ES-I3 (cell line): ENCODE measurements around the gene PSME3IP1.
"Not testable (repeated sequence)": the region's sequence is repeated elsewhere in the genome, so short reads cannot be mapped to it uniquely, and the experiment has no call there.

Experiments
- H3K36me3 ChIP-seq: 2 replicates; pipeline ENCODE4 v1.6.1; 2013; ENCODE audit warnings: mild to moderate bottlenecking, low read length, control low read depth, moderate library complexity; ENCODE audit not compliant: insufficient read depth
- H3K4me1 ChIP-seq: 2 replicates; pipeline ENCODE4 v1.6.1; 2013; ENCODE audit warnings: mild to moderate bottlenecking, control low read depth, low read length; ENCODE audit not compliant: insufficient read depth
- H3K9ac ChIP-seq: 2 replicates; pipeline ENCODE4 v1.6.1; 2013; ENCODE audit warnings: low read depth, mild to moderate bottlenecking, low read length, moderate library complexity
- H3K9me3 ChIP-seq: 2 replicates; pipeline ENCODE4 v1.6.1; 2013; ENCODE audit warnings: mild to moderate bottlenecking, low read length, moderate library complexity; ENCODE audit not compliant: control insufficient read depth, insufficient read depth

Gene PSME3IP1

DNA sequence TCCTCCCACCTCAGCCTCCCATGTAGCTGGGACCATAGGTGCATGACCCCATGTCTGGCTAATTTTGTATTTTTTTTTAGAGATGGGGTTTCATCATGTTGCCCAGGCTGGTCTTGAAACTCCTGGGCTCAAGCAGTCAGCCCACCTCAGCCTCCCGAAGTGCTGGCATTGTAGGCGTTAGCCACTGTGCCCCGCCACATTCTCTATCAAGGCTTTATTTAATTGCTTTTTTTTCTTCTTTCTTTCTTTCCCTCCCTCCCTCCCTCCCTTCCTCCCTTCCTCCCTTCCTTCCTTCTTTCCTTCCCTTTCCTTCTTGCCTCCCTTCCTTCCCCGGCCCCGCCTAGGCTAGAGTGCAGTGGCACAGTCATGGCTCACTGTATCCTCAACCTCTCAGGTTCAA, 23.9 kb upstream of the PSME3IP1 start:
- no peaks in the 10 kb centered on the region for H3K9me3 ChIP-seq
- no peaks in the 10 kb centered on the region for H3K4me1 ChIP-seq
- no peak overlapping the region for H3K9ac ChIP-seq
- H3K36me3 ChIP-seq, result peaks cover 18% of the 10 kb centered on the region

DNA sequence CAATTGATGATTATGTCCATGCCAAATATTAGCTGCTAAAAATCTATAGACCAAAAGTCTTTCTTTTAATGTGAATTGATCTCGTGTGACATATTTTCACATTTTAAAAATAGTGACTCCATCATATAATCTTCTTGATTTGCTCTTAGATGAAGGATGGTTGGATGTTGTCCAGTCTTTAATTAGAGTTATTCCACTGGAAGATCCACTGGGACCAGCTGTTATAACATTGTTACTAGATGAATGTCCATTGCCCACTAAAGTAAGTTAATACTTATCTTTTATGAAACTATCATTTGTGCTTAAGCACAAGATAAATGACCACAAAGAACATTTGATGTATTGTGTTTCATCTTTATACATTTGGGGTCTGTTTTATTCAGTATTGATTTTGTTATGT, 23.1 kb upstream of the PSME3IP1 start:
- Histone ChIP-seq H3K9me3 (no peaks in the 10 kb centered on the region), H3K9ac (no peak overlapping the region), H3K36me3 (peaks cover 18% of the 10 kb centered on the region), H3K4me1 (no peaks in the 10 kb centered on the region)

DNA sequence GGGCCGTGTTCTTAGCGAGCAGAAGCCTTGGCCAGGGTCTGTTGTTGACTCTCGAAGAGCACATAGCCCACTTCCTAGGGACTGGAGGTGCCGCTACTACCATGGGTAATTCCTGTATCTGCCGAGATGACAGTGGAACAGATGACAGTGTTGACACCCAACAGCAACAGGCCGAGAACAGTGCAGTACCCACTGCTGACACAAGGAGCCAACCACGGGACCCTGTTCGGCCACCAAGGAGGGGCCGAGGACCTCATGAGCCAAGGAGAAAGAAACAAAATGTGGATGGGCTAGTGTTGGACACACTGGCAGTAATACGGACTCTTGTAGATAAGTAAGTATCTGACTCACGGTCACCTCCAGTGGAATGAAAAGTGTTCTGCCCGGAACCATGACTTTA, 18.8 kb upstream of the PSME3IP1 start:
- no peak overlapping the region for H3K9ac ChIP-seq
- H3K4me1 ChIP-seq, result no peaks in the 10 kb centered on the region
- H3K36me3 ChIP-seq, result peaks cover 16% of the 10 kb centered on the region
- H3K9me3 ChIP-seq, result no peaks in the 10 kb centered on the region

DNA sequence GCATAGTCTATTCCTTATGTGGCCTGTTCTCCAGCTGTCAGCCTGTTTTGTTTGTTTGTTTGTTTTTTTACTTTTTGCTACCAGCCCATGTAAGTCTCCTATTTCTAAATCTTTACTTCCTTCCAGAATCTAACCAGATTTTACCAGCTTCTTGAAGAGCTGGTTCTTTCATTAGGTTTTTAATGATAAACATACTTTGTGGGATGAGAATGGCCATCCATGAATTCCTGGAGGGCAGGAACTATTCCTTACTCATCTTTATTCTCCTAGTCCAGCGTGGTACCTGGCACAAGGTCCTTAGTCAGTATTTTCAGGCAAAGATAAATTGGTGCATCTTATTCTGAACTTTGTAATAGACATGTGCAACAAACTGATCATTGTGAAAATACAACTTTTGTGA, 17.6 kb upstream of the PSME3IP1 start:
- H3K4me1 ChIP-seq, result no peaks in the 10 kb centered on the region
- peaks cover 16% of the 10 kb centered on the region for H3K36me3 ChIP-seq
- no peaks in the 10 kb centered on the region for H3K9me3 ChIP-seq
- H3K9ac ChIP-seq, result no peak overlapping the region

DNA sequence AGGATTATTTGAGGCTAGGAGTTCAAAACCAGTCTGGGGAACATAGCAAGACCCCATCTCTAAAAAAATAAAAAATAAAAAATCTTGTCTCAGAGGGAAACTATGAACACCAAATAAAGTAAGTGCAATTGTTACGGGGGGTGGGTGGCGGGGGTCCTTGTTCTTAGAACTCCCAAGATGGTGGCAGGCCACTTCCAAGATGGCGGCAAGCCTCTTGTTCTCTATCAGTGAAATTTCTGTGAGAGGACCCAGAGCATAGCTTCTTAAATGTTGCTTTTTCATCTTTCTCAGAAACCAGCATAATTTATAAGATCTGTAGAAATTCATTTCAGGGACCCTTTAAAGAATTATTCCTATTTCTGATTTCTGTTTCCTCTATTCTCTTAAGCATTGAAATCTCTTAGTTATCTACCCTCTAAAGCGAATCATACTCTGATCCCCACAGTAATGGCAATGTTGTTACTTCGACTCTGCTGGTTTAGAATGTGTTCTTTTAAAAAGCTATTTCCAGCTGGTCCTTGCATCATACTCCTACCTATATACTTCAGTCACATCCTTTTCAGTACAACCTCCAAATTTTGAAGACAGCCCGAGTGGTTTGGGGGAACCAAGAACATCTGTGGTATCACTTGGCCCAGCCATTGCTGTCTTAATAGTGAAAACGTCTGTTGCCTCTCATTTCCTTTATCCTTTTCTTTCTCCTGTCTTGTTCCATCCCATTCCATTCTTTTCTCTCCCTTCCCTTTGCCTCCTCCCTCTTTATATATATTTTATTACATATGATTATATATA, 16.5 kb upstream of the PSME3IP1 start:
- Histone ChIP-seq H3K9me3 (no peaks in the 10 kb centered on the region), H3K4me1 (no peaks in the 10 kb centered on the region), H3K36me3 (peaks cover 10% of the 10 kb centered on the region), H3K9ac (no peak overlapping the region)

DNA sequence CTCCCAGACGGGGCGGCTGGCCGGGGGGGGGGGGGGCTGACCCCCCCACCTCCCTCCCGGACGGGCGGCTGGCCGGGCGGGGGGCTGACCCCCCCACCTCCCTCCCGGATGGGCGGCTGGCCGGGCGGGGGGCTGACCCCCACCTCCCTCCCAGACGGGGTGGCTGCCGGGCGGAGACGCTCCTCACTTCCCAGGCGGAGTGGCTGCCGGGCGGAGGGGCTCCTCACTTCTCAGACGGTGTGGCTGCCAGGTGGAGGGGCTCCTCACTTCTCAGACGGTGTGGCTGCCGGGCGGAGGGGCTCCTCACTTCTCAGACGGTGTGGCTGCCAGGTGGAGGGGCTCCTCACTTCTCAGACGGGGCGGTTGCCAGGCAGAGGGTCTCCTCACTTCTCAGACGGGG, 15.1 kb upstream of the PSME3IP1 start:
- H3K36me3 ChIP-seq, H3K9ac ChIP-seq, H3K9me3 ChIP-seq, H3K4me1 ChIP-seq: not testable (repeated sequence)

DNA sequence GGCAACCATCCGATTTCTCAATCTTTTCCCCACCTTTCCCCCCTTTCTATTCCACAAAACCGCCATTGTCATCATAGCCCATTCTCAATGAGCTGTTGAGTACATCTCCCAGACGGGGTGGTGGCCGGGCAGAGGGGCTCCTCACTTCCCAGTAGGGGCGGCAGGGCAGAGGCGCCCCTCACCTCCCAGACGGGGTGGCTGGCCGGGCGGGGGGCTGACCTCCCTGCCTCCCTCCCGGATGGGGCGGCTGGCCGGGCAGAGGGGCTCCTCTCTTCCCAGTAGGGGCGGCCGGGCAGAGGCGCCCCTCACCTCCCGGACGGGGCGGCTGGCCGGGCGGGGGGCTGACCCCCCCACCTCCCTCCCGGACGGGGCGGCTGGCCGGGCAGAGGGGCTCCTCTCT, 14.5 kb upstream of the PSME3IP1 start:
- H3K36me3 ChIP-seq, H3K4me1 ChIP-seq, H3K9me3 ChIP-seq, H3K9ac ChIP-seq: not testable (repeated sequence)

DNA sequence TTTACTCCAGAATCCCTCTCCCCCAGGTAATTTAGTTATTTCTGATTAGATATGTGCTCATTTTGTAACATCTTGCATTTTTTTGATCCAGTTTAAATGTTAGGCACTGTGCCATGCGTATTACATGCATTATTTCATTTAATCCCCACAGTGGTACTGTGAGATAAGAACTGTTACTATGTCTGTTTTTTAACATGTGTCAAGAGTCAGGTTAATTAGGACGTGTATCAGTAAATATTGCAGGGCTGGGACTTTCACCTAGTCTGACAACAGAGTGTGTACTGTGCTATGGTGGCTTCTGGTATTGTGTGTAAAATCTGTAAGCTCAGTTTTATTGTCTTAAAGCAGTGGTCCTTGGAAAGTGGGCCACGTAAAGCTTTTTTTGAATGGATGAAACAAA, 10.9 kb upstream of the PSME3IP1 start:
- Histone ChIP-seq H3K36me3 (no peaks in the 10 kb centered on the region), H3K9ac (no peak overlapping the region), H3K4me1 (peaks cover 4% of the 10 kb centered on the region; the same call in 1 of the 2 replicates), H3K9me3 (no peaks in the 10 kb centered on the region)

DNA sequence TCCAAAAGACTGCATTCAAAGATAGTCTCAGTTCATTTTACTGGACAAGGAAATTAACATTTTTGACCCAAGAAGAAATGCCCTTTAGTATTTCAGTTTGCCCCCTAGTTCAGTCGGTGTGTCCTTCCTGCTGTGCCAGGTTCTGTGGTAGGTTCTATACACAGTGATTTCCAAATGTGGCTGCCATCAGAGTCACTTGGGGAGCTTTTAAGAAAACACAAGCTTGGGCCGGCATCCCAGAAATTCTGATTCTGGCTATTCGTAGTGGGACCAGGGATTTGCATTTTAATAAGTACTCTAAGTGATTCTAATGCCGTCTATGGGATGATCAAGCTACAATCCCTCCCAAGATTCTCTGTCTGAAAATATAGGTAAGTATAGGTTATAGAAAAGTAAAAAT, 10.4 kb upstream of the PSME3IP1 start:
- peaks cover 4% of the 10 kb centered on the region; the same call in 1 of the 2 replicates for H3K4me1 ChIP-seq

DNA sequence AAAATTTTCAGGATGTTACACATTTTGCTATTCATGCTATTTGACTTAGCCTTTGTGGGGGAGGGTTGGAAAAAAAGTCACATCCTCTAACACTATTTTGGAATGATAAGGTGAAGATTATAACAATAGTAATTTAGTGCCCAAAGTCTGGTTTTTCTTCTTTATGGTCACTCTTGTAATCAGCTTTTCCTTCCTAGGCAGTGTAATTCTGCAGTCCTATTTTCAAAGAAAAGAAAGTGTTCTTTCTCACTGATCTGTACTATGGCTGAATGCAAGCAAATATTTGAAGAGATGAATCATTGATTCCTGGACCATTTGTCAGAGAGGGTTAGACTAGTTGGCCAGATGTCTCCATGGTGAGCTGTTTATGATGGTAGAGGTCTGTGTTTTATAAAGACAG, 8.7 kb upstream of the PSME3IP1 start:
- Histone ChIP-seq H3K4me1 (peaks cover 4% of the 10 kb centered on the region; the same call in 1 of the 2 replicates), H3K9me3 (no peaks in the 10 kb centered on the region), H3K9ac (no peak overlapping the region), H3K36me3 (no peaks in the 10 kb centered on the region)

More for the DNA sequence above, 10.4 kb upstream of the PSME3IP1 start:
- no peaks in the 10 kb centered on the region for H3K9me3 ChIP-seq
- no peak overlapping the region for H3K9ac ChIP-seq
- no peaks in the 10 kb centered on the region for H3K36me3 ChIP-seq

DNA sequence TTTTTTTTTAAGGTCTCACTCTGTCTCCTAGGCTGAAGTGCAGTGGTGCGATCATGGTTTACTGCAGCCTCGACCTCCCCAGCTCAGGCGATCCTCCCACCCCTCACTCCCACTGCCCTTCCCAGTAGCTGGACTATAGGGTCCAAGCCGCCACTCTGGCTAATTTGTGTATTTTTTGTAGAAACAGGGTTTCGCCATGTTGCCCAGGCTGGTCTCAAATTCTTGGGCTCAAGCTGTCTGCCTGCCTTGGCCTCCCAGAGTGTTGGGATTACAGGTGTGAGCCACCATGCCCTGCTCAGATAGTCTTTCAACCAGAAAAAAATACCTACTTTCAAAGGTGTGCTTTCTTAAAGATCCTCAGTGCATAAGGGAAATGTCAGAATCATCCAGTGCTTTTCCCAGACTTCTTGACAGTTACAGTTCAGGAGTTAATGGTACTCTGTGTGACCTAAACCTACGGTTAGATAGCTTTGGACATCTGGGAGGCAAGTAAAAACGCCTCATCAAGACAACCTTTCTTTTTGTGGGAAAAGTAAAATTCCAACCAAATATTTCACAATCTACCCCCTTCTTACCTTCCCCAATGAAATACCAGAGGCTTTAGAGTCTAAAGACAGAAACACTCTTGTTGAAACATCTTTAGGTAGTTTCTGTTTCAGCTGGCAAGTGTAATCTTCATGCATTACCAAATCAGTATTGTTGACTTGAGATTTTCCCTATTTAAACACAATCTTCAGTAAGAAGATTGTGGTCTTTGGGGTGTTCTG, 7.1 kb upstream of the PSME3IP1 start:
- Histone ChIP-seq H3K9ac (no peak overlapping the region), H3K36me3 (no peaks in the 10 kb centered on the region), H3K4me1 (peaks cover 4% of the 10 kb centered on the region; the same call in 1 of the 2 replicates), H3K9me3 (no peaks in the 10 kb centered on the region)

DNA sequence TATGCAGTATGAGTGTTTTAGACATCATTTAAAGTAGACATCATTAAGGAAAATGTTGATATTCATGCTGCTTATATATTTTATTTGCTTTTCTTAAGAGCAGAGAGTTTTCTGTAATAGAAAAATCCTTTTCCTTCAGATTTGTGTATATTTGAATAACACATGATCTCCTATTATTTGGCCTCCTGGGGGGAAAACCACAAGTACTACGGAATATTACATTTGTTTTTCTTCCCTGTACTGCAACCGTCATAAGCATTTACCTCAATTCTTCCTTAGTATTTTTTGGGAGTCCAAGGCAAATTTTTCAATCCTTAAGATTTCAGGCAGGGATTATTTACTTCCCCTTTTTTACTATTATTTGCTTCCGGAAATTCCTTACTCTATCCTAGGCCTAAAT, 6.3 kb upstream of the PSME3IP1 start:
- peaks cover 4% of the 10 kb centered on the region; the same call in 1 of the 2 replicates for H3K4me1 ChIP-seq
- H3K9me3 ChIP-seq, result no peaks in the 10 kb centered on the region
- H3K36me3 ChIP-seq, result no peaks in the 10 kb centered on the region
- H3K9ac ChIP-seq, result no peak overlapping the region

DNA sequence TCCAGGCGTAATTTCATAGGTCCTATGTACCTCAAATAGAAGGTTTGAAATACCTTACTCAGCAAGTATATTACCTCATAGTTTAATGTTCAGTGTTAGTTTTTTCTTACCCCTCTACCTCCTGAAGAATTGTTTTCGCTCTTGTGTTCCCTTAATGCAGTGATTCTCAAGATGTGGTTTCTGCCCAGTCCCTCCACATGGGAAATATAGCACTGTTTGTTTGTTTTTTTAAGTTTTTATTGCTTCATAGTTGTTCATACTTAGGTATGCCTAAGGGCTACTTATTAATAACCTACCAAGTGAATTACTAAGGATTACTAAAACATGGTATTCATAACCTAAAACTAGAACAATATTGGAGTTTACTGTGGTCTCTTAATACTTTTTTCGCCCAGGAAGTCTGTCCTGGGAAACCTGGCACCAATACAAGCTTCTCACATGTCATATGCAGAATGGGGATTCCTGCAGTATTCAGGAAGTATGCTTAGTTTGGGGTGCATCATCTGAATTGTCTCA, 5.3 kb upstream of the PSME3IP1 start:
- Histone ChIP-seq H3K9me3 (no peaks in the 10 kb centered on the region), H3K4me1 (peaks cover 1% of the 10 kb centered on the region; the same call in 1 of the 2 replicates), H3K9ac (no peak overlapping the region), H3K36me3 (no peaks in the 10 kb centered on the region)

DNA sequence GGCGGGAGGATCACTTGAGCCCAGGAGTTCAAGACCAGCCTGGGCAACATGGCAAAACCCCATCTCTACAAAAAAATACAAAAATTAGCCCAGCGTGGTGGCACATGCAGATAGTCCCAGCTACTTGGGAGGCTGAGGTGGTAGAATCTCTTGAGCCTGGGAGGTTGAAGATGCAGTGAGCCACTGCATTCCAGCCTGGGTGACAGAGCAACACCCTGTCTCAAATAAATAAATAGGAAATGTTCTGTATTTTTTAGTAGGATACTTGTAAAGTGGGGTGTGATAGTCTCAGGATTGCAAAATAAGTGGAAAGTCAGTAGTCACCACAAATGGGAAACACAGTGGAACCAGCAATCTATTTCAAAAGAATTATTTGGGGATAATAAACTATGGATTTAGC, 4.3 kb upstream of the PSME3IP1 start:
- Histone ChIP-seq H3K9me3 (no peaks in the 10 kb centered on the region), H3K4me1 (no peaks in the 10 kb centered on the region), H3K9ac (no peak overlapping the region), H3K36me3 (no peaks in the 10 kb centered on the region)

DNA sequence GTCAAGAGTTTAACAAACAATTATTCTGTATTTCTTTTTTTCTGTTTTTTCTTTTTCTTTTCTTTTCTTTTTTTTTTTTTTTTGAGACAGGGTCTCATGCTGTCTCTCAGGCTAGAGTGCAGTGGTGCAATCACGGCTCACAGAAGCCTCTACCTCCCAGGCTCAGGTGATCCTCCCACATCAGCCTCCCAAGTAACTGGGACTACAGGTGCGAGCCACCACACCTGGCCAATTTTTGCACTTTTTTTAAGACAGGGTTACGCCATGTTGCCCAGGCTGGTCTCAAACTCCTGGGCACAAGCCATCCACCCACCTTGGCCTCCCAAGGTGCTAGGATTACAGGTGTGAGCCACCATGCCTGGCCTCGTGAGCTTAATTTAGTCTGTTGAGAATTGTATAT, 3.7 kb upstream of the PSME3IP1 start:
- not testable (repeated sequence) for H3K4me1 ChIP-seq, H3K9me3 ChIP-seq, H3K9ac ChIP-seq, H3K36me3 ChIP-seq
